Measurements from ENCODE around the gene KIRREL3.

GRCh38 chr11:126808836-126809235, 191.7 kb downstream of the KIRREL3 start:
- TF ChIP-seq KLF6 (CRISPR knock-in tag; IDR thresholded peaks at IDR 0.05; ENCODE audit: borderline replicate concordance) (no peak), FOS (IDR thresholded peaks at IDR 0.05; ENCODE audit: extremely low read depth, insufficient read length) (no peak), E4F1 (CRISPR knock-in tag; IDR thresholded peaks at IDR 0.05; ENCODE audit: borderline replicate concordance) (no peak), PRPF4 (IDR thresholded peaks at IDR 0.05; ENCODE audit: insufficient read depth, low read depth, low read length, poor library complexity, severe bottlenecking) (no peak), CTCF (IDR thresholded peaks at IDR 0.05 in 2 of 3, conservative IDR thresholded peaks at IDR 0.05 in 1 of 3; ENCODE audit: insufficient read depth in 2 of 3, low read depth in 1 of 3, low read length in 3 of 3) (no peak), PCBP2 (IDR thresholded peaks at IDR 0.05; ENCODE audit: low read depth, low read length, poor library complexity, severe bottlenecking) (no peak), RAD51 (IDR thresholded peaks at IDR 0.05; ENCODE audit: borderline replicate concordance, low read depth) (no peak), MYBL2 (IDR thresholded peaks at IDR 0.05; ENCODE audit: low read depth) (no peak), MYBL2 (CRISPR knock-in tag; IDR thresholded peaks at IDR 0.05; ENCODE audit: borderline replicate concordance) (no peak)
- TF ChIP-seq, protein P1, sequence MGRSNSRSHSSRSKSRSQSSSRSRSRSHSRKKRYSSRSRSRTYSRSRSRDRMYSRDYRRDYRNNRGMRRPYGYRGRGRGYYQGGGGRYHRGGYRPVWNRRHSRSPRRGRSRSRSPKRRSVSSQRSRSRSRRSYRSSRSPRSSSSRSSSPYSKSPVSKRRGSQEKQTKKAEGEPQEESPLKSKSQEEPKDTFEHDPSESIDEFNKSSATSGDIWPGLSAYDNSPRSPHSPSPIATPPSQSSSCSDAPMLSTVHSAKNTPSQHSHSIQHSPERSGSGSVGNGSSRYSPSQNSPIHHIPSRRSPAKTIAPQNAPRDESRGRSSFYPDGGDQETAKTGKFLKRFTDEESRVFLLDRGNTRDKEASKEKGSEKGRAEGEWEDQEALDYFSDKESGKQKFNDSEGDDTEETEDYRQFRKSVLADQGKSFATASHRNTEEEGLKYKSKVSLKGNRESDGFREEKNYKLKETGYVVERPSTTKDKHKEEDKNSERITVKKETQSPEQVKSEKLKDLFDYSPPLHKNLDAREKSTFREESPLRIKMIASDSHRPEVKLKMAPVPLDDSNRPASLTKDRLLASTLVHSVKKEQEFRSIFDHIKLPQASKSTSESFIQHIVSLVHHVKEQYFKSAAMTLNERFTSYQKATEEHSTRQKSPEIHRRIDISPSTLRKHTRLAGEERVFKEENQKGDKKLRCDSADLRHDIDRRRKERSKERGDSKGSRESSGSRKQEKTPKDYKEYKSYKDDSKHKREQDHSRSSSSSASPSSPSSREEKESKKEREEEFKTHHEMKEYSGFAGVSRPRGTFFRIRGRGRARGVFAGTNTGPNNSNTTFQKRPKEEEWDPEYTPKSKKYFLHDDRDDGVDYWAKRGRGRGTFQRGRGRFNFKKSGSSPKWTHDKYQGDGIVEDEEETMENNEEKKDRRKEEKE (IDR thresholded peaks at IDR 0.05; ENCODE audit: borderline replicate concordance in 1 of 2, control insufficient read depth in 1 of 2, low read depth in 2 of 2, low read length in 1 of 2): no peak
- TF ChIP-seq, protein P2, sequence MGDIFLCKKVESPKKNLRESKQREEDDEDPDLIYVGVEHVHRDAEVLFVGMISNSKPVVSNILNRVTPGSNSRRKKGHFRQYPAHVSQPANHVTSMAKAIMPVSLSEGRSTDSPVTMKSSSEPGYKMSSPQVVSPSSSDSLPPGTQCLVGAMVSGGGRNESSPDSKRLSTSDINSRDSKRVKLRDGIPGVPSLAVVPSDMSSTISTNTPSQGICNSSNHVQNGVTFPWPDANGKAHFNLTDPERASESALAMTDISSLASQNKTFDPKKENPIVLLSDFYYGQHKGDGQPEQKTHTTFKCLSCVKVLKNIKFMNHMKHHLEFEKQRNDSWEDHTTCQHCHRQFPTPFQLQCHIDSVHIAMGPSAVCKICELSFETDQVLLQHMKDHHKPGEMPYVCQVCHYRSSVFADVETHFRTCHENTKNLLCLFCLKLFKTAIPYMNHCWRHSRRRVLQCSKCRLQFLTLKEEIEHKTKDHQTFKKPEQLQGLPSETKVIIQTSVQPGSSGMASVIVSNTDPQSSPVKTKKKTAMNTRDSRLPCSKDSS (IDR thresholded peaks at IDR 0.05; ENCODE audit: low read depth, partially characterized antibody): no peak

Data from K562 (cell line).